Breast epithelium (tissue), 3 donors: Measurements from ENCODE around the gene PRR5L.

Experiments
- POLR2A ChIP-seq: fragments of 450-650 bp; IDR thresholded peaks from one replicate; pipeline ENCODE4 v1.6.1; 2016; ENCODE audit warnings: antibody characterized with exemption, mild to moderate bottlenecking, moderate library complexity
- POLR2AphosphoS5 ChIP-seq, 3 donors: sonication (generic); formaldehyde crosslinking; IDR thresholded peaks; one replicate each; pipeline ENCODE4 v1.6.1; 2017; ENCODE audit warnings: antibody characterized with exemption in 3 of 3
- TF ChIP-seq, protein P1 (sequence below), 3 donors: fragments of 450-650 bp; IDR thresholded peaks; one replicate each; pipeline ENCODE4 v1.5.1; 2016 to 2017; ENCODE audit warnings: antibody characterized with exemption in 3 of 3, mild to moderate bottlenecking in 3 of 3, moderate library complexity in 3 of 3

DNA sequence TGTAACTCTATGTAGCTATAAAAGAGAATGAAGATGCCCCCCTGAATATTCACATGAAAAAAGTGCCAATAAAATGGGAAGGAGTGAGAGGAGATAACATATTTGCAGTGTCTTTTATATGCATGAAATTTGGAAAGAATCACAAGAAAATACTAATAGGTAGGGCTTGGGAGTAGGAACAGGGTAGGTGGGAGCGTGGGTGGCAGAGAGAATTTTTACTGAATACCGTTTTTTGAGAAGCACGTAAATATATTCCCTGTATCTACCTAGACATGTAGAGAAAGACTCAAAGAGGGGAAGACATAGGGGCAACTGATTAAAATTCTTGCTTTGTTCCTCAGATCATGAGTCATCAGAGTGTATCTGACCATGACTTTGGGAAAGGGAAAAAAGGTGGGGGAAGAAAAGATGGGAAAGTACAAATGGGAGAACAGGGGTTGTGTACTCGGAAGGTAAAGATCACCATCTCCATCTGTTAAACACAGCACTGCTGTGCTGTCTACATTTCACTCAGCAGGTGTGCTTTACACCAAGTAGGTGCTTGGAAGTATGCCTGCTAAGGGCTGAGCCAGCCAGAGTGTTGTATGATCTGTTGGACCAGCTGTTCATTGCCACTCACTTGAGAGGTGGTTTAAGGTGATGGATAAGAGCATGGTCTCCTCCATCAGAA lies 16.0 kb downstream of the PRR5L start:
- TF ChIP-seq, protein P1, sequence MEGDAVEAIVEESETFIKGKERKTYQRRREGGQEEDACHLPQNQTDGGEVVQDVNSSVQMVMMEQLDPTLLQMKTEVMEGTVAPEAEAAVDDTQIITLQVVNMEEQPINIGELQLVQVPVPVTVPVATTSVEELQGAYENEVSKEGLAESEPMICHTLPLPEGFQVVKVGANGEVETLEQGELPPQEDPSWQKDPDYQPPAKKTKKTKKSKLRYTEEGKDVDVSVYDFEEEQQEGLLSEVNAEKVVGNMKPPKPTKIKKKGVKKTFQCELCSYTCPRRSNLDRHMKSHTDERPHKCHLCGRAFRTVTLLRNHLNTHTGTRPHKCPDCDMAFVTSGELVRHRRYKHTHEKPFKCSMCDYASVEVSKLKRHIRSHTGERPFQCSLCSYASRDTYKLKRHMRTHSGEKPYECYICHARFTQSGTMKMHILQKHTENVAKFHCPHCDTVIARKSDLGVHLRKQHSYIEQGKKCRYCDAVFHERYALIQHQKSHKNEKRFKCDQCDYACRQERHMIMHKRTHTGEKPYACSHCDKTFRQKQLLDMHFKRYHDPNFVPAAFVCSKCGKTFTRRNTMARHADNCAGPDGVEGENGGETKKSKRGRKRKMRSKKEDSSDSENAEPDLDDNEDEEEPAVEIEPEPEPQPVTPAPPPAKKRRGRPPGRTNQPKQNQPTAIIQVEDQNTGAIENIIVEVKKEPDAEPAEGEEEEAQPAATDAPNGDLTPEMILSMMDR (IDR thresholded peaks at IDR 0.05), result no peak
- TF ChIP-seq POLR2A, result no peak
- TF ChIP-seq POLR2AphosphoS5 (IDR thresholded peaks at IDR 0.05), result no peak
